Endodermal cell (in vitro differentiated cells): Measurements from ENCODE around the gene PREP. TPM values are rescaled to one million over a fixed set of nuclear protein-coding genes. Genes with fewer than 3 reads are reported as not detected.

ENCODE experiments used
- DNase-seq: peaks from one replicate; pipeline ENCODE4 v3.0.0-alpha.2; 2017
- H3K27ac ChIP-seq: 2 replicates; pipeline ENCODE4 v1.5.1; 2013; ENCODE audit warnings: mild to moderate bottlenecking, low read depth, low read length, moderate library complexity
- H3K27me3 ChIP-seq: 2 replicates; pipeline ENCODE4 v1.6.1; 2013; ENCODE audit warnings: mild to moderate bottlenecking, low read length, moderate library complexity; ENCODE audit not compliant: insufficient read depth, control insufficient read depth, poor library complexity, severe bottlenecking
- H3K36me3 ChIP-seq: 2 replicates; pipeline ENCODE4 v1.7.0; 2013; ENCODE audit warnings: mild to moderate bottlenecking, low read length, moderate library complexity; ENCODE audit not compliant: control insufficient read depth, insufficient read depth
- H3K4me1 ChIP-seq: one replicate; pipeline ENCODE4 v1.7.0; 2013; ENCODE audit warnings: low read length; ENCODE audit not compliant: control insufficient read depth, insufficient read depth
- H3K4me3 ChIP-seq: 2 replicates; pipeline ENCODE4 v1.5.1; 2013; ENCODE audit warnings: mild to moderate bottlenecking, low read length, moderate library complexity
- H3K9ac ChIP-seq: 2 replicates; pipeline ENCODE4 v1.6.1; 2013; ENCODE audit warnings: mild to moderate bottlenecking, low read length, moderate library complexity; ENCODE audit not compliant: poor library complexity, severe bottlenecking; ENCODE audit errors: extremely low read depth
- H3K9me3 ChIP-seq: 2 replicates; pipeline ENCODE4 v1.6.1; 2013; ENCODE audit warnings: mild to moderate bottlenecking, low read length, moderate library complexity; ENCODE audit not compliant: control insufficient read depth
- H3K27ac Mint-ChIP-seq: 2 replicates; pipeline ENCODE4 v1.8.0; 2020; ENCODE audit warnings: mixed read lengths
- H3K27me3 Mint-ChIP-seq: 2 replicates; pipeline ENCODE4 v1.8.0; 2021; ENCODE audit warnings: mild to moderate bottlenecking, mixed read lengths; ENCODE audit not compliant: insufficient read depth
- H3K36me3 Mint-ChIP-seq: 2 replicates; pipeline ENCODE4 v1.8.0; 2020; ENCODE audit warnings: low read depth, mixed read lengths
- H3K4me1 Mint-ChIP-seq: 2 replicates; pipeline ENCODE4 v1.8.0; 2020; ENCODE audit warnings: mixed read lengths
- H3K4me3 Mint-ChIP-seq: 2 replicates; pipeline ENCODE4 v1.8.0; 2020; ENCODE audit warnings: mild to moderate bottlenecking, moderate library complexity, mixed read lengths
- H3K9me3 Mint-ChIP-seq: 2 replicates; pipeline ENCODE4 v1.8.0; 2020; ENCODE audit warnings: mild to moderate bottlenecking, mixed read lengths
- WGBS, 2 experiments: methylation state at CpG; one replicate each; pipeline versions ENCODE4 v1.1.5 to v1.1.7; 2013; ENCODE audit warnings: missing lambda C conversion rate in 2 of 2, mixed read lengths in 1 of 2; ENCODE audit not compliant: insufficient coverage in 1 of 2, insufficient read length in 1 of 2; 5-methylcytosine and 5-hydroxymethylcytosine counted together
- total RNA-seq, 2 donors: library from RNA; stranded (reverse); fragmentation: NEBNext Ultra II Directional in 1 of 2; extraction: Animal tissue kit (Norgen Biotek cat#: 25700) in 1 of 2; gene quantifications; 2 replicates in 1 of 2; 3 replicates in 1 of 2; pipeline ENCODE4 v1.2.1, GENCODE V29; 2021
- TF ChIP-seq, protein P1 (sequence below): fragments of 200-600 bp; sonication (generic); conservative IDR thresholded peaks from 2 replicates; pipeline ENCODE4 v1.5.0; 2021; ENCODE audit warnings: antibody characterized with exemption, mild to moderate bottlenecking

The PREP gene
- total RNA-seq, 2 donors from 2014 or later: 42.9 to 52.2 TPM

DNA sequence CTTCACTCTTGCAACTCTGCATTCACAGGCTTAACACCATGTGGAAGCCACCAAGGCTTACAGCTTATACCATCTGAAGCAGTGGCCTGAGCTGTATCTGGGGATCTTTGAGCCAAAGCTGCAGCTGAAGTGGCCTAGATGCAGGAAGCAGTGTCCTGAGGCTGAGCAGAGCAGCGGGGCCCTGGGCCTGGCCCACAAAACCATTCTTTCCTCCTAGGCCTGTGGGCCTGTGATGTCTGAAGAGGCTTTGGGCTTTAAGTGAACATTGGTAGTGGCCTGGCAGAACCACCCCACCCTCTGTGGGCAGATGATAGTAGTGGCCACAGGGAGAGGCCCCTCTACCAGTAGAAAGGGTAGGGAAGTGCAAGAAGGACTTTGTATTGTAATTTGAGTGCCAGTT, 6.9 kb upstream of the PREP start:
- Mint-ChIP-seq H3K27me3 (peaks cover 17% of the 10 kb centered on the region), H3K4me1 (no peaks in the 10 kb centered on the region), H3K36me3 (no peaks in the 10 kb centered on the region), H3K9me3 (peaks cover 54% of the 10 kb centered on the region), H3K27ac (no peak overlapping the region), H3K4me3 (no peak overlapping the region)
- TF ChIP-seq, protein P1, sequence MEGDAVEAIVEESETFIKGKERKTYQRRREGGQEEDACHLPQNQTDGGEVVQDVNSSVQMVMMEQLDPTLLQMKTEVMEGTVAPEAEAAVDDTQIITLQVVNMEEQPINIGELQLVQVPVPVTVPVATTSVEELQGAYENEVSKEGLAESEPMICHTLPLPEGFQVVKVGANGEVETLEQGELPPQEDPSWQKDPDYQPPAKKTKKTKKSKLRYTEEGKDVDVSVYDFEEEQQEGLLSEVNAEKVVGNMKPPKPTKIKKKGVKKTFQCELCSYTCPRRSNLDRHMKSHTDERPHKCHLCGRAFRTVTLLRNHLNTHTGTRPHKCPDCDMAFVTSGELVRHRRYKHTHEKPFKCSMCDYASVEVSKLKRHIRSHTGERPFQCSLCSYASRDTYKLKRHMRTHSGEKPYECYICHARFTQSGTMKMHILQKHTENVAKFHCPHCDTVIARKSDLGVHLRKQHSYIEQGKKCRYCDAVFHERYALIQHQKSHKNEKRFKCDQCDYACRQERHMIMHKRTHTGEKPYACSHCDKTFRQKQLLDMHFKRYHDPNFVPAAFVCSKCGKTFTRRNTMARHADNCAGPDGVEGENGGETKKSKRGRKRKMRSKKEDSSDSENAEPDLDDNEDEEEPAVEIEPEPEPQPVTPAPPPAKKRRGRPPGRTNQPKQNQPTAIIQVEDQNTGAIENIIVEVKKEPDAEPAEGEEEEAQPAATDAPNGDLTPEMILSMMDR: no peak
- H3K9me3 ChIP-seq: peaks cover 30% of the 10 kb centered on the region
- no peaks in the 10 kb centered on the region for H3K36me3 ChIP-seq
- H3K27me3 ChIP-seq: peaks cover 16% of the 10 kb centered on the region
- H3K4me1 ChIP-seq: no peaks in the 10 kb centered on the region
- H3K9ac ChIP-seq: no peak overlapping the region
- H3K4me3 ChIP-seq: no peak overlapping the region
- DNase-seq: no peak
- 95% methylated on average over 1 of the region's 1 CpG; no CpG with 5 or more reads in 1 of the 2 experiments for WGBS, 2 experiments
- H3K27ac ChIP-seq: no peak overlapping the region

DNA sequence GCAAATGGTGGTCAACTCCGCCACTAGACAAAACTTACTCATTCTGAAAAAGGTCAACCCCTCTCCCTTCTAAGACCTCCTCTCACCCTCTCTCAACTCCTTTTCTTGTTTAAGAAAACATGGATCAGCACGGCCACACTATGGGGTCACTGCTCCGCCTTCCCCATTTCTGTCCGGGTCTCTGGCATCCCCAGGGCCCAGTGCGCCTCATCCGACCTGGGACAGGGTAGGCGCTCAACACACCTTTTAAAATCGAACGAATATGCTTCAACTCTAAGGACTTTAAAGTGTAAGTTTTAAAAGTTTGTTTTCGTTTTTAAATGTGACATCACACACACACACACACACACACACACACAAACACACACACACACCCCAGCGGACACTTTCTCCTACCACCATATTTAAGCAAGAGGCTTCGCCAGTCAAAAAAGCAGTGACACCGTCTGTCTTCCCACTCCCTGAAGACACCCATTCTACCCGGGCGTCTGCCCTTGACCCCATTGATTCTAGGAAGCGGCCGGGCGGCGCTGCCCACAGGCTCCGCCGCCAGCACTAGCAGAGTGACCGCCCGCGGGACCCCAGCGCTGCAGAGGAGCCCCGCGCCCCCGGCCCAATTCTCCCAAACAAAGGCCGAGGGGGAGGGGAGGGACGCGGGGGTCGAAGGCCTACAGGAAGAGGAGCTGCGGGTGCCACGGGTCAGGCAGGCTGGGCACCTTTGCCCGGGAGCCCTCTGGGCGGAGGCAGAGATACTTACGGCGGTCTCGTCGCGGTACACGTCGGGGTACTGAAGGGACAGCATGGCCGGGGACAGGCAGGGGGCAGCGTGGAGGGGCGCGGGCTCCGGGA, 568 bp downstream of the PREP start:
- Mint-ChIP-seq H3K9me3 (no peaks in the 10 kb centered on the region), H3K27ac (peak overlapping the region; percentile 91), H3K27me3 (peaks cover 12% of the 10 kb centered on the region), H3K36me3 (no peaks in the 10 kb centered on the region), H3K4me1 (peaks cover 41% of the 10 kb centered on the region), H3K4me3 (peak overlapping the region; percentile 85)
- H3K27ac ChIP-seq: peak overlapping the region; percentile 64
- H3K4me1 ChIP-seq: peaks cover 8% of the 10 kb centered on the region
- peak overlapping the region; percentile 91 for H3K4me3 ChIP-seq
- WGBS, 2 experiments: 2 to 3% methylated on average over 20 to 46 of the region's 48 CpGs
- TF ChIP-seq, protein P1: no peak
- no peaks in the 10 kb centered on the region for H3K36me3 ChIP-seq
- H3K9ac ChIP-seq: peak overlapping the region; percentile 61
- no peaks in the 10 kb centered on the region for H3K9me3 ChIP-seq
- peaks cover 20% of the 10 kb centered on the region for H3K27me3 ChIP-seq
- DNase-seq: peak; percentile 90

DNA sequence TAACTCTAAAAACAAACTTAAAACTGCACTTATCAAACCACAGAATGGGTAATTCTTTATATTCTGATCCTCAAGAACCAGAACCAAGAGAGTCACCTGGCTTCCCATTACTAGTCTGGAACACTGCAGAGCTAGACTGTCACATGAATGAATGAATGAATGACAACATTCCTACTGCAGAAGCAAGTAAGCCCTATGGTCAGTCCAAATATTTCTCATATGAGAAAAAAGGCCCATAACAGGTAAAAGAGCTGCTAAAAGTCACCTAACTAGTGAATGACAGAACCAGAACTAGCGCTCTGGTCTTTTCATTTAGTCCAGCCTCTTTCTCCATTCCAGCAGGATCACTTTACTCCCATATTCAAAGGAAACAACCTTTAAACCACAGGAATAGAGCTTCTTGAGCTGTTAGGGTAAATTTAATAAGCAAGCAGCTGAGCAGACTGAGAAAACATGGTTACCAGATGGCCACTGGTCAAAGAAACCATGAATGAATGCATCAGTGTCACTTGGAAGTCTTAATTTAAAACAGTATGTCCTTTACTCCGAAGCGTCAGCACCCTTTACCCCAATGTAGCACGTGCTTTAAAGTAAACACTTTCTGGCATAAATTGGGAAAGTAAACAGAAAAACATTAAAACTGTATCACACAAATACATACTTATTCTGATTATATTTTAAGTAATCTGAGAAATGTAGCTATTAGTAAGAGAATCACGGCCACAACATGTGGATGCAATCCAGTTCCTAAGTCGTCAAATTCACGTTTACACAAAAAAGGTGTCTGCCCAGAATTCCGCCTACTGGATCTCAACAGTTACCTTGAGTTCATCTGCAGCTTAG, 1.4 kb downstream of the PREP start:
- no peaks in the 10 kb centered on the region for H3K36me3 Mint-ChIP-seq
- Histone ChIP-seq H3K4me1 (peaks cover 8% of the 10 kb centered on the region), H3K4me3 (peak overlapping the region; percentile 91), H3K27ac (no peak overlapping the region), H3K9ac (peak overlapping the region; percentile 61), H3K36me3 (no peaks in the 10 kb centered on the region), H3K9me3 (no peaks in the 10 kb centered on the region), H3K27me3 (peaks cover 20% of the 10 kb centered on the region)
- no peak for DNase-seq
- peaks cover 12% of the 10 kb centered on the region for H3K27me3 Mint-ChIP-seq
- 49 to 56% methylated on average over 6 to 8 of the region's 8 CpGs for WGBS, 2 experiments
- H3K9me3 Mint-ChIP-seq: no peaks in the 10 kb centered on the region
- TF ChIP-seq, protein P1: no peak
- peaks cover 41% of the 10 kb centered on the region for H3K4me1 Mint-ChIP-seq
- H3K4me3 Mint-ChIP-seq: peak overlapping the region; percentile 85
- H3K27ac Mint-ChIP-seq: peak overlapping the region; percentile 91
